Brain microvascular endothelial cell (primary cell): Measurements from ENCODE around the gene VCPKMT.
A peak's percentile ranks its signal among the peaks of the same experiment; 100 is the strongest.

Experiments used
- DNase-seq: peaks from one replicate; pipeline ENCODE4 v3.0.0-alpha.2; 2020
- H3K27ac ChIP-seq: fragments of 250-450 bp; sonication (Bioruptor Pico); 2 replicates; pipeline ENCODE4 v1.5.1; 2020; ENCODE audit warnings: mild to moderate bottlenecking, moderate library complexity
- H3K27me3 ChIP-seq: fragments of 250-450 bp; sonication (Bioruptor Pico); replicated peaks from 2 replicates; pipeline ENCODE4 v1.5.1; 2020; ENCODE audit warnings: mild to moderate bottlenecking
- H3K36me3 ChIP-seq: fragments of 250-450 bp; sonication (Bioruptor Pico); replicated peaks from 2 replicates; pipeline ENCODE4 v1.5.1; 2020; ENCODE audit warnings: mild to moderate bottlenecking
- H3K4me3 ChIP-seq: 2 replicates; pipeline ENCODE4 v1.5.1; 2011; ENCODE audit warnings: low read depth, mild to moderate bottlenecking, control low read depth, low read length, moderate library complexity
- CTCF ChIP-seq: IDR thresholded peaks from 2 replicates; pipeline ENCODE4 v1.5.1; 2011; ENCODE audit warnings: low read depth, mild to moderate bottlenecking, moderate library complexity, low read length, control low read depth, inconsistent platforms; ENCODE audit errors: missing control alignments
- in situ Hi-C: cut with HindIII; loops from 2 replicates; pipeline ENCODE4 v1.10.0; 2017; ENCODE audit warnings: low sequenced_read_pairs, low pct_ligation_motif_present

The VCPKMT gene

DNA sequence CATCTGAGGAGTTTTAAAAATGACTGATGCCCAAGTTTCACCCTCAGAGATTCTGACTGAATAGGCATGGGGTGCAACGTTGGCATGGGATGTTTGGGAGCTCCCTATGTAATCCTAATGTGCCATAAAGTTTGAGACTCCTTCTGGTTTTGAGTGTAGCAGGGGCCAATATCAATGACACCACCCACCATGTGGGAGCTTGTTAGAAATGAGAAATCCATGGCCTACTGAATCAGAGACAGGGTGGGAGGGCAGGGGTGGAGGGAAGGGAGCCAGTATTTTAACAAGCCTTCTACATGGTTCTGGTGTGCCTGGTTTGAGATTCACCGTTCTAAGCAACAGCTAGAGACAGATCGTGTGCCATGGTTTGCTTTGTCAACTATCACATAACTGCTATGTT is 46.1 kb downstream of the VCPKMT start:
- Histone ChIP-seq H3K4me3 (no peak overlapping the region), H3K36me3 (no peaks in the 10 kb centered on the region), H3K27ac (no peak overlapping the region), H3K27me3 (no peaks in the 10 kb centered on the region)
- in situ Hi-C loops = no loop called here
- TF ChIP-seq CTCF = no peak
- no peak for DNase-seq

DNA sequence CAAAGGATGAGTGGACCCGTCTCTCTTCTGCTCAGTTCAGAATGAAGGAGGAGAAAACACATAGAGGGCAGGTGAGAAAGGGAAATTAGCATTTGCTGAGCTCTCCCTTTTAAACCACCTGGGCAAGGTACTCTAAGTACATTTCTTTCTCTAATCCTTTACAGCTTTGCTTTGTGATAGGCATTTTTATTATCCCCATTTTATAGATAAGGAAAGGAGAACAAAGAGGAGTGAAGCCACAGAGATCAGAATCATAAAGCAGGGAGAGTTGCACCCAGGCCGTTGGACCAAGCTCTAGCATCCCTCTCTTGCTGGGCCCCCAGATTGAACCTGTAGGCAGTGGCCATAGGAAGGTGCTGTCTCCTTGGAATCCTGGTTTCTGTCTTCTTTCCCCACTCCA is 47.0 kb downstream of the VCPKMT start:
- in situ Hi-C loops = no loop called here
- Histone ChIP-seq H3K4me3 (no peak overlapping the region), H3K27ac (no peak overlapping the region), H3K27me3 (no peaks in the 10 kb centered on the region), H3K36me3 (no peaks in the 10 kb centered on the region)
- no peak for DNase-seq
- no peak for TF ChIP-seq CTCF

- no peak for TF ChIP-seq CTCF
- Histone ChIP-seq H3K27me3 (no peaks in the 10 kb centered on the region), H3K4me3 (no peak overlapping the region), H3K36me3 (no peaks in the 10 kb centered on the region), H3K27ac (no peak overlapping the region)
- in situ Hi-C loops = no loop called here
- no peak for DNase-seq
Observed at GRCh38 chr14:50068496-50068895, 47.9 kb downstream of the VCPKMT start.

DNA sequence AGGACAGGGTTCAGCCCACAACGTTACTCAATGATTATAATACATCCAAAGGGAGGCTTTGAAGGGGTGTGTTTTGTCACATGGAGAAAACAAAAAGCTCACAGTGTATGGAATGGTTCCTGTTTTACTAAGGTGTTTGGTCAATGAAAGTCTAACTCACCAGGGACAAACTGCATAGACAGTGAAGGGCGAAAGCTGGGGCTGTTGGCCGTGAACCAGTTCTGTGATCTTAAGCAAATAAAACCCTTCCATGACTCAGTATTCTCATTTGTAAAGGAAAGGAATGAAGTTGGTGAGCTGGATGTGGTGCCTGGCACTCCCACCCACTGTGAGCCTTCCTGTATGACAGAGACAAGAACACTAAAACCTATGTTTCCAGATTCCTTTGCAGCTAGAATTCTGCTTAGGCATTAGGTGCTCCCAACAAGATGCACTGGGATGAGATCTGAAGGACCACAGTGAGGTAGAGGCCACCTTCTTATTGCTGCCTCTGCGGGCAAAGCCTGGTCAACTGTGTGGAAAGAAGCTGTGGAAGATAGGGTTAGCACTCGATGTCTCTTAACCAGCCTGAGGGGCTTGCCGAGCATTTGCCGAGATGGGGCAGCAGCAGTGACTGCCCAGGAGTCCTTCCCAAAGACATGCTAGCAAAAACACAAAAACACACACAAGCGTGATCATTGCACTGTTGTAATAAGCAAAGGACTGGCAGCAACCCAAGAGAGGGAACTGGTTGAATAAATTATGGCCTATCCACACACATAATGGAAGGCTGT is 48.5 kb downstream of the VCPKMT start:
- DNase-seq = peak; percentile 82
- no peak for TF ChIP-seq CTCF
- in situ Hi-C loops = no loop called here
- peak overlapping the region; percentile 62 for H3K27ac ChIP-seq
- H3K36me3 ChIP-seq = no peaks in the 10 kb centered on the region
- H3K27me3 ChIP-seq = no peaks in the 10 kb centered on the region
- H3K4me3 ChIP-seq = no peak overlapping the region

DNA sequence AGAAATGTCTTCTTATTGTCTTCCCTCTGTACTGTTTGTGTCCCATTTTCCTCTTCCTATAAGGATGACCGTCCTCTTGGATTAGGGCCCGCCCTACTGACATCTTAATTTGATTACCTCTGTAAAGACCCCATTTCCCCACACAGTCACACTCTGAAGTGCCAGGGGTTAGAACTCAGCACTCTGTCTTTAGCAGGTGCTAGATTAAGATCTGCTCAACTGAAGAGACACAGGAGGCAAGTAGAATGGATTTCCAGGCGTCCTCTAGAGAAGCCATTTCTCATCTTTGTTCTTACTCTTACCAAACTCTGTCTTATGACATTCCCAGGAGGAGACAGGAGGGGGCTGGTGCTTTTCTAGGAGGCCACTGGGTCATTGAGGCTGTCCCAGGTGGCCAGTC is 50.8 kb downstream of the VCPKMT start:
- no peak for DNase-seq
- in situ Hi-C loops = no loop called here
- H3K36me3 ChIP-seq = no peaks in the 10 kb centered on the region
- no peak for TF ChIP-seq CTCF
- no peak overlapping the region for H3K4me3 ChIP-seq
- no peak overlapping the region for H3K27ac ChIP-seq
- no peaks in the 10 kb centered on the region for H3K27me3 ChIP-seq

GRCh38 chr14:50064993-50065392 is 51.4 kb downstream of the VCPKMT start:
- Histone ChIP-seq H3K36me3 (no peaks in the 10 kb centered on the region), H3K27me3 (no peaks in the 10 kb centered on the region), H3K27ac (no peak overlapping the region), H3K4me3 (no peak overlapping the region)
- in situ Hi-C loops = no loop called here
- no peak for DNase-seq
- no peak for TF ChIP-seq CTCF
